ENCODE measurements around the gene IL1R2. TPM values are rescaled to one million over a fixed set of nuclear protein-coding genes. Genes with fewer than 3 reads are reported as not detected.

IL1R2 gene
- total RNA-seq, 1 experiment from 2014 or later = 0.22 TPM

GRCh38 chr2:101970901-101971300 lies 20.9 kb upstream of the IL1R2 start:
- Mint-ChIP-seq H3K36me3 (peaks cover 36% of the 10 kb centered on the region), H3K4me3 (no peak overlapping the region), H3K27ac (no peak overlapping the region), H3K9me3 (peaks cover 48% of the 10 kb centered on the region), H3K4me1 (peaks cover 46% of the 10 kb centered on the region), H3K27me3 (ENCODE audit: low read depth) (peaks cover 3% of the 10 kb centered on the region; the same call in 1 of the 2 replicates)
- TF ChIP-seq CTCF (IDR thresholded peaks at IDR 0.05) = no peak
- no peak for TF ChIP-seq ZNF416 (CRISPR knock-in tag; IDR thresholded peaks at IDR 0.05)
- TF ChIP-seq ZNF423 (CRISPR knock-in tag; IDR thresholded peaks at IDR 0.05) = no peak
- TF ChIP-seq NR3C1 (CRISPR knock-in tag; conservative IDR thresholded peaks at IDR 0.05; ENCODE audit: low read depth) = no peak
- TF ChIP-seq IRF1 (CRISPR knock-in tag; IDR thresholded peaks at IDR 0.05) = no peak
- TF ChIP-seq STAT6 (CRISPR knock-in tag; conservative IDR thresholded peaks at IDR 0.05; ENCODE audit: low read depth) = no peak
- POLR2A ChIA-PET = no interaction called here
- DNase-seq (ENCODE audit: low spot score) (no peak), ATAC-seq (no peak)
- CTCF ChIA-PET = no interaction called here

GRCh38 chr2:101971836-101972235 lies 19.9 kb upstream of the IL1R2 start:
- peaks cover 46% of the 10 kb centered on the region for H3K4me1 Mint-ChIP-seq
- H3K9me3 Mint-ChIP-seq = peaks cover 48% of the 10 kb centered on the region
- H3K27me3 Mint-ChIP-seq (ENCODE audit: low read depth) = peaks cover 3% of the 10 kb centered on the region; the same call in 1 of the 2 replicates
- no peak overlapping the region for H3K27ac Mint-ChIP-seq
- ChIA-PET POLR2A (no interaction called here), CTCF (no interaction called here)
- DNase-seq (ENCODE audit: low spot score) (no peak), ATAC-seq (no peak)
- no peak overlapping the region for H3K4me3 Mint-ChIP-seq
- TF ChIP-seq OVOL2 (CRISPR knock-in tag; IDR thresholded peaks at IDR 0.05; ENCODE audit: borderline replicate concordance) = no peak
- TF ChIP-seq ZNF671 (CRISPR knock-in tag; IDR thresholded peaks at IDR 0.05) = no peak
- TF ChIP-seq NFATC4 (CRISPR knock-in tag; IDR thresholded peaks at IDR 0.05) = no peak
- no peak for TF ChIP-seq AR (CRISPR knock-in tag; IDR thresholded peaks at IDR 0.05)
- TF ChIP-seq ZBTB43 (CRISPR knock-in tag; IDR thresholded peaks at IDR 0.05) = no peak
- TF ChIP-seq E2F5 (CRISPR knock-in tag; IDR thresholded peaks at IDR 0.05) = no peak
- TF ChIP-seq ETV6 (CRISPR knock-in tag; IDR thresholded peaks at IDR 0.05) = no peak
- H3K36me3 Mint-ChIP-seq = peaks cover 36% of the 10 kb centered on the region
